DOHH2 (cell line): ENCODE measurements around the gene FGF11.

Experiments
- H3F3A ChIP-seq: fragments of 200-600 bp; sonication (generic), shearing (Covaris generic); 2 replicates; pipeline ENCODE4 v1.6.0; 2016; ENCODE audit warnings: antibody characterized with exemption, mild to moderate bottlenecking; ENCODE audit not compliant: control insufficient read depth, insufficient read depth
- H3K27ac ChIP-seq: fragments of 200-600 bp; sonication (generic); 2 replicates; pipeline ENCODE4 v1.5.1; 2014; ENCODE audit warnings: low read depth, mild to moderate bottlenecking, low read length, moderate library complexity
- H3K27me3 ChIP-seq: fragments of 200-600 bp; sonication (generic); 2 replicates; pipeline ENCODE4 v1.6.1; 2014; ENCODE audit warnings: mild to moderate bottlenecking, low read length, mixed read lengths; ENCODE audit not compliant: control insufficient read depth
- H3K36me3 ChIP-seq: fragments of 200-600 bp; sonication (generic); 2 replicates; pipeline ENCODE4 v1.6.1; 2014; ENCODE audit warnings: mild to moderate bottlenecking, low read length, moderate library complexity, mixed read lengths; ENCODE audit not compliant: control insufficient read depth
- H3K4me1 ChIP-seq: fragments of 200-600 bp; sonication (generic); 2 replicates; pipeline ENCODE4 v1.6.1; 2014; ENCODE audit warnings: mild to moderate bottlenecking, low read length, mixed read lengths; ENCODE audit not compliant: control insufficient read depth
- H3K4me2 ChIP-seq: fragments of 200-600 bp; sonication (generic); 2 replicates; pipeline ENCODE4 v1.6.0; 2014; ENCODE audit warnings: mild to moderate bottlenecking, low read length, moderate library complexity
- H3K4me3 ChIP-seq: fragments of 200-600 bp; sonication (generic); 2 replicates; pipeline ENCODE4 v1.5.1; 2014; ENCODE audit warnings: mild to moderate bottlenecking, low read length, mixed read lengths
- H3K79me2 ChIP-seq: fragments of 200-600 bp; sonication (generic); 2 replicates; pipeline ENCODE4 v1.6.1; 2014; ENCODE audit warnings: mild to moderate bottlenecking, low read length, mixed read lengths; ENCODE audit not compliant: control insufficient read depth
- H3K9me2 ChIP-seq: fragments of 200-600 bp; sonication (generic); replicated peaks from 2 replicates; pipeline ENCODE4 v1.6.1; 2014; ENCODE audit warnings: mild to moderate bottlenecking, low read length, mixed read lengths; ENCODE audit not compliant: control insufficient read depth
- H3K9me3 ChIP-seq: fragments of 200-600 bp; sonication (generic); 2 replicates; pipeline ENCODE4 v1.6.1; 2014; ENCODE audit warnings: antibody characterized with exemption, low read length, mixed read lengths; ENCODE audit not compliant: control insufficient read depth, insufficient read depth
- H4K20me1 ChIP-seq: fragments of 200-600 bp; sonication (generic); 2 replicates; pipeline ENCODE4 v1.6.0; 2014; ENCODE audit warnings: low read depth, mild to moderate bottlenecking, antibody characterized with exemption, low read length, moderate library complexity; ENCODE audit not compliant: control insufficient read depth, insufficient read depth
- EZH2phosphoT487 ChIP-seq: fragments of 200-600 bp; sonication (generic); IDR thresholded peaks from 2 replicates; pipeline ENCODE4 v1.6.1; 2017; ENCODE audit warnings: borderline replicate concordance, mild to moderate bottlenecking, antibody characterized with exemption, low read length, moderate library complexity, mixed read lengths
- TF ChIP-seq, protein P1 (sequence below): fragments of 200-600 bp; sonication (generic); IDR thresholded peaks from one replicate; pipeline ENCODE4 v1.5.1; 2014; ENCODE audit warnings: antibody characterized with exemption, mild to moderate bottlenecking, low read depth, low read length; ENCODE audit not compliant: poor library complexity, severe bottlenecking

The FGF11 gene

DNA sequence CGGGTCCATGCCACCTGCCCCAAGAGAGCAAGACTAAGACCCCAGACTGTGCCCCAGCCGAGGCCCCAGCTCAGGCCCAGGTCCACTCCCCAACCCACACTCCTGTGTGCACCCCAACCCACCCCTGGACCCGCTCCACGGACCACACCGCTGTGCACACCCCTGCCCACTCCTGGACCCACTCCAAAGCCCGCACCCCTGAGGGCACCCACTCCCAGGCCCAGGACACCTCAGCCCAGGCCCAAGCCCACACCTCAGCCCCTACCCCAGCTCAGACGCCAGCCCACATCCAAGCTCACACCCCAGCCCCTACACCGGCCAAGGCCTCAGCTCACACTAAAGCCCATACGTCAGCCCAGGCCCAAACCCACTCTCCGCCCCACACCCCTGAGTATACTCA lies 9.6 kb upstream of the FGF11 start:
- Histone ChIP-seq H3F3A (no peaks in the 10 kb centered on the region), H3K27ac (no peak overlapping the region), H3K27me3 (no peaks in the 10 kb centered on the region), H3K79me2 (no peaks in the 10 kb centered on the region), H3K4me3 (no peak overlapping the region), H3K36me3 (no peaks in the 10 kb centered on the region), H3K4me1 (no peaks in the 10 kb centered on the region), H4K20me1 (no peaks in the 10 kb centered on the region), H3K9me3 (no peaks in the 10 kb centered on the region), H3K4me2 (no peak overlapping the region), H3K9me2 (no peaks in the 10 kb centered on the region)
- TF ChIP-seq EZH2phosphoT487, result no peak

DNA sequence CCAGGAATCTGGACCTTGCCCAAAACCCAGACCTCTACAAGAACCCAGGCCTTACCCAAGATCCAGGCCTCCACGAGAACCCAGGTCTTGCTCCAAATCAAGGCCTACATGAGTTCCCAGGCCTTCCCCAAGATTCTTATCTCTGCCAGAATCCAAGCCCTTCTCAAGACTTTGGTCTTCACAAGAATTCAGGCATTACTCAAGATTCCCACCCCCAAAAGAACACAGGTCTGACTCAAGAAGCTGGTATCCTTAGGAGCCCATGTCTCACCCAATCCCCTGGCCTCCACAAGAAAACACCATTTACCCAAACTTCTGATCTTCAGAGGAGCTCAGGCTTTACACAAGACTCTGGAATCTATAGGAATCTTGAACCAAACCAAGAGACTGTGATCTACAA lies 8.1 kb upstream of the FGF11 start:
- Histone ChIP-seq H3K4me3 (no peak overlapping the region), H4K20me1 (no peaks in the 10 kb centered on the region), H3K79me2 (peaks cover 3% of the 10 kb centered on the region), H3K27ac (no peak overlapping the region), H3K9me2 (no peaks in the 10 kb centered on the region), H3K27me3 (no peaks in the 10 kb centered on the region), H3K9me3 (no peaks in the 10 kb centered on the region), H3K36me3 (no peaks in the 10 kb centered on the region), H3K4me1 (peaks cover 5% of the 10 kb centered on the region), H3K4me2 (no peak overlapping the region), H3F3A (no peaks in the 10 kb centered on the region)
- no peak for TF ChIP-seq EZH2phosphoT487
- TF ChIP-seq, protein P1, sequence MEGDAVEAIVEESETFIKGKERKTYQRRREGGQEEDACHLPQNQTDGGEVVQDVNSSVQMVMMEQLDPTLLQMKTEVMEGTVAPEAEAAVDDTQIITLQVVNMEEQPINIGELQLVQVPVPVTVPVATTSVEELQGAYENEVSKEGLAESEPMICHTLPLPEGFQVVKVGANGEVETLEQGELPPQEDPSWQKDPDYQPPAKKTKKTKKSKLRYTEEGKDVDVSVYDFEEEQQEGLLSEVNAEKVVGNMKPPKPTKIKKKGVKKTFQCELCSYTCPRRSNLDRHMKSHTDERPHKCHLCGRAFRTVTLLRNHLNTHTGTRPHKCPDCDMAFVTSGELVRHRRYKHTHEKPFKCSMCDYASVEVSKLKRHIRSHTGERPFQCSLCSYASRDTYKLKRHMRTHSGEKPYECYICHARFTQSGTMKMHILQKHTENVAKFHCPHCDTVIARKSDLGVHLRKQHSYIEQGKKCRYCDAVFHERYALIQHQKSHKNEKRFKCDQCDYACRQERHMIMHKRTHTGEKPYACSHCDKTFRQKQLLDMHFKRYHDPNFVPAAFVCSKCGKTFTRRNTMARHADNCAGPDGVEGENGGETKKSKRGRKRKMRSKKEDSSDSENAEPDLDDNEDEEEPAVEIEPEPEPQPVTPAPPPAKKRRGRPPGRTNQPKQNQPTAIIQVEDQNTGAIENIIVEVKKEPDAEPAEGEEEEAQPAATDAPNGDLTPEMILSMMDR, result no peak

DNA sequence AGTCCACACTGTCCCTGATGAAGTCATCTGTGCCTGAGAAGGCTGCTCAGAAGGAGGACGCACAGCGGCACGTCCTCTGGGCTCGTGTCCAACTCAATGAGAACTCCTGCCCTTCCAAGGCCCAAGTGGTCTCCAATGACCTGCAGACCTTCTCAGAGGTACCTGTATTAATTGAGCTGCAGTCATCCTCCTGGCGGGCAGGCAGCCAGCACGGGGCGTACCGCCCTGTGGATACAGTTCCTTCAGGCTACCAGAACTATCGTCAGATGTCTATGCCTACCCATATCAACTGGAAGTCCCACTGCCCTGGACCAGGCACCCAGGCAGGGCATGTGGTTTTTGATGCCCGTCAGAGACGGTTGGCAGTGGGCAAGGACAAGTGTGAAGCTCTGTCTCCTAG lies 7.0 kb upstream of the FGF11 start:
- TF ChIP-seq EZH2phosphoT487, result no peak
- Histone ChIP-seq H4K20me1 (no peaks in the 10 kb centered on the region), H3K79me2 (peaks cover 10% of the 10 kb centered on the region)

DNA sequence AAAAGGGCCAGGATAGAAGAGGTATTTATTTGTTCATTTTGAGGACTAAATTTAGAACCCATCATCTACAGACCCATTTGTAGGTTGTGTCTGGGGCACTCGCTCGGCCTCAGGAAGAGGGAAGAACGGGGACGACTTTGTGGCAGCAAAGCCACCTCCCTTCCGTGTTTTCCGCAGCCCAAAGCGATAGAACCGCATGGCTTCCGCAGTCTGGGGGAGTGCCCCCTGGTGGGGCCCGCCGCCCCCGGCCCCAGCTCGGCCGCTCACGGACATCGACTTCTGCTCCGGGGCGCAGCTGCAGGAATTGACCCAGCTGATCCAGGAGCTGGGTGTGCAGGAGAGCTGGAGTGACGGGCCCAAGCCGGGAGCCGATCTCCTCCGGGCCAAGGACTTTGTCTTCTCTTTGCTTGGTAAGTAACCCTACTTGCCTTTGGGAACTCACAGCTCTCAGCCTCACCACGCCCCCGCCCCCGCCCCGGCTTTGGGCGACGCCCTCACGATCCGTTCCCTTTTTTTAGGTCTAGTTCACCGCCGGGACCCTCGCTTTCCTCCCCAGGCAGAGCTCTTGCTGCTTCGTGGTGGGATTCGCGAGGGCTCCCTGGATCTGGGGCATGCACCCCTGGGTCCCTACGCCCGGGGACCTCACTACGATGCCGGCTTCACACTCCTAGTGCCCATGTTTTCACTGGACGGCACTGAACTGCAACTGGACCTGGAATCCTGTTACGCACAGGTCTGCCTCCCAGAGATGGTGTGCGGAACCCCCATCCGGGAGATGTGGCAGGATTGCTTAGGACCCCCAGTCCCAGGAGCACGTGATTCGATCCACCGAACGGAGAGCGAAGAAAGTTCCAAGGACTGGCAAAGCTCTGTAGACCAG lies 3.4 kb upstream of the FGF11 start:
- Histone ChIP-seq H3K9me3 (no peaks in the 10 kb centered on the region), H3K4me3 (peak overlapping the region; percentile 80), H3K79me2 (peaks cover 10% of the 10 kb centered on the region), H3K36me3 (no peaks in the 10 kb centered on the region), H3K4me2 (peak overlapping the region; percentile 94), H3K27ac (peak overlapping the region; percentile 65), H3K9me2 (no peaks in the 10 kb centered on the region), H3F3A (no peaks in the 10 kb centered on the region), H4K20me1 (0 out of 2 replicates have a peak, but pooled peaks cover 5% of the 10 kb centered on the region), H3K4me1 (peaks cover 50% of the 10 kb centered on the region), H3K27me3 (peaks cover 29% of the 10 kb centered on the region)
- TF ChIP-seq, protein P1, result peak; percentile 71
- TF ChIP-seq EZH2phosphoT487, result no peak

More for the DNA sequence above, 7.0 kb upstream of the FGF11 start:
- H3K9me3 ChIP-seq, result no peaks in the 10 kb centered on the region
- H3K27me3 ChIP-seq, result no peaks in the 10 kb centered on the region
- peaks cover 15% of the 10 kb centered on the region for H3K4me1 ChIP-seq
- H3F3A ChIP-seq, result no peaks in the 10 kb centered on the region
- no peaks in the 10 kb centered on the region for H3K36me3 ChIP-seq
- no peak overlapping the region for H3K4me2 ChIP-seq
- no peaks in the 10 kb centered on the region for H3K9me2 ChIP-seq
- H3K4me3 ChIP-seq, result no peak overlapping the region
- no peak overlapping the region for H3K27ac ChIP-seq
